ENCODE data around the gene CAMK1D.

DNA sequence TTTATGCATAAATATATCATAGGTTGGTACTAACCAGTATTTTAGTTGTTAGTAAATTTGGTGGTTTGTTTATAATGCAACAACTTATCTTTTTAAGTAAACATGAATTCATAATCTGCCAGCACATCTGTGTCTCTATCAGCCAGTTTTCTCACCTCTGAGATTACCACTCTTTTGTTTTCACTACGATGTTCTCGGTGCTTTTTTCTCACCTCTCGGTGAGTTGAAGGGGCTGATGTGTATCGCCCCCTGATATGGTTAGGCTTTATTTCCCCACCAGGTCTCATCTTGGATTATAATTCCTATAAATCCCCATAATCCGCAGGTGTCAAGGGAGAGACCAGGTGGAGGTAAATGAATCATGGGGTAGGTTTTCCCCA is 114.1 kb downstream of the CAMK1D start:
- TF ChIP-seq, protein P1, sequence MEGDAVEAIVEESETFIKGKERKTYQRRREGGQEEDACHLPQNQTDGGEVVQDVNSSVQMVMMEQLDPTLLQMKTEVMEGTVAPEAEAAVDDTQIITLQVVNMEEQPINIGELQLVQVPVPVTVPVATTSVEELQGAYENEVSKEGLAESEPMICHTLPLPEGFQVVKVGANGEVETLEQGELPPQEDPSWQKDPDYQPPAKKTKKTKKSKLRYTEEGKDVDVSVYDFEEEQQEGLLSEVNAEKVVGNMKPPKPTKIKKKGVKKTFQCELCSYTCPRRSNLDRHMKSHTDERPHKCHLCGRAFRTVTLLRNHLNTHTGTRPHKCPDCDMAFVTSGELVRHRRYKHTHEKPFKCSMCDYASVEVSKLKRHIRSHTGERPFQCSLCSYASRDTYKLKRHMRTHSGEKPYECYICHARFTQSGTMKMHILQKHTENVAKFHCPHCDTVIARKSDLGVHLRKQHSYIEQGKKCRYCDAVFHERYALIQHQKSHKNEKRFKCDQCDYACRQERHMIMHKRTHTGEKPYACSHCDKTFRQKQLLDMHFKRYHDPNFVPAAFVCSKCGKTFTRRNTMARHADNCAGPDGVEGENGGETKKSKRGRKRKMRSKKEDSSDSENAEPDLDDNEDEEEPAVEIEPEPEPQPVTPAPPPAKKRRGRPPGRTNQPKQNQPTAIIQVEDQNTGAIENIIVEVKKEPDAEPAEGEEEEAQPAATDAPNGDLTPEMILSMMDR (IDR thresholded peaks at IDR 0.05; ENCODE audit: poor library complexity): no peak
- TF ChIP-seq EZH2 (IDR thresholded peaks at IDR 0.05; ENCODE audit: borderline replicate concordance): no peak
- no peak for TF ChIP-seq EZH2phosphoT487 (IDR thresholded peaks at IDR 0.05; ENCODE audit: low read depth, severe bottlenecking, unreplicated experiment)

Data from hepatocyte (in vitro differentiated cells).